ENCODE measurements around the gene LIMK2.

LIMK2 gene

DNA sequence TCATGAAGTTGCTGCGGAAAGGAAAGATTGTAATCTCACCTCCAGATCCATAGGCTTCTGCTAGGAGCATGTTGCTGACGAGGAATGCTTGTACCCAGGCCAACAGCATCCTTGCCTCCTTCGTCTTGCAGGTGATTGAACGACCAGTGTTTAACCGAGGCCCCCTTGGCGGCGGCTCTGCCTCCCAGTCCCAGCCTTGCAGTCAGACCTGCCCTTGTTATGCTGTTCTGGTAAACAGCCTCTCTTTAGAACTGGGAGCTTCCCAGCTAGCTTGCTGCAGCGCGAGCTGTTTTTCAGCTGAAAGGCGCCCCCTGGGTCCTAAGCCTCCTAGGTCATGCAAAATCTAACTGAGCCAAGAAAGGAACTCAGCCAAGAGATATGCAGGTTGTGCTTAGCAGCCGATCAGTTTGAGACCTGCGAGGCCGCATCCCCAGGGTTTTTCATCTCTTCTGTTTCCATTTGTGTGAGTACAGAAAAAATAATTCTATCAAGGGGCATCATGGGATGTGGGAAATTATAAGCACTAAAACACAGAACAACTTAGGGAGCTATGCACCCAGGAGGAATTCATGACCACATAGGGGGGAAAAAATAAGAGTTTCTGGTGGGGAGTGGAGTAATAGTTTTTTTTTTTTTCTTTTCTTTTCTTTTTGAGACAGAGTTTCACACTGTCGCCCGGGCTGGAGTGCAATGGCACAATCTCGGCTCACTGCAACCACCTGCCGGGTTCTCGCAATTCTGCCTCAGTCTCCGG lies 80.3 kb downstream of the LIMK2 start, which contains the start of gene PIK3IP1:
Gene PIK3IP1, minus strand, starts transcription at position 253 of the 754 bp plus-strand sequence. Its CDS starts 144 bp downstream, at position 109.
- TF ChIP-seq, protein P1, sequence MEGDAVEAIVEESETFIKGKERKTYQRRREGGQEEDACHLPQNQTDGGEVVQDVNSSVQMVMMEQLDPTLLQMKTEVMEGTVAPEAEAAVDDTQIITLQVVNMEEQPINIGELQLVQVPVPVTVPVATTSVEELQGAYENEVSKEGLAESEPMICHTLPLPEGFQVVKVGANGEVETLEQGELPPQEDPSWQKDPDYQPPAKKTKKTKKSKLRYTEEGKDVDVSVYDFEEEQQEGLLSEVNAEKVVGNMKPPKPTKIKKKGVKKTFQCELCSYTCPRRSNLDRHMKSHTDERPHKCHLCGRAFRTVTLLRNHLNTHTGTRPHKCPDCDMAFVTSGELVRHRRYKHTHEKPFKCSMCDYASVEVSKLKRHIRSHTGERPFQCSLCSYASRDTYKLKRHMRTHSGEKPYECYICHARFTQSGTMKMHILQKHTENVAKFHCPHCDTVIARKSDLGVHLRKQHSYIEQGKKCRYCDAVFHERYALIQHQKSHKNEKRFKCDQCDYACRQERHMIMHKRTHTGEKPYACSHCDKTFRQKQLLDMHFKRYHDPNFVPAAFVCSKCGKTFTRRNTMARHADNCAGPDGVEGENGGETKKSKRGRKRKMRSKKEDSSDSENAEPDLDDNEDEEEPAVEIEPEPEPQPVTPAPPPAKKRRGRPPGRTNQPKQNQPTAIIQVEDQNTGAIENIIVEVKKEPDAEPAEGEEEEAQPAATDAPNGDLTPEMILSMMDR (conservative IDR thresholded peaks at IDR 0.05; ENCODE audit: control insufficient read depth, insufficient read depth, low read depth, low read length) = peak; percentile 38
- peak within 1 kb of the TSS; percentile 71 for H3K4me3 ChIP-seq (ENCODE audit: control insufficient read depth, low read depth, low read length)
- peak; percentile 87 for DNase-seq (ENCODE audit: low read depth)

DNA sequence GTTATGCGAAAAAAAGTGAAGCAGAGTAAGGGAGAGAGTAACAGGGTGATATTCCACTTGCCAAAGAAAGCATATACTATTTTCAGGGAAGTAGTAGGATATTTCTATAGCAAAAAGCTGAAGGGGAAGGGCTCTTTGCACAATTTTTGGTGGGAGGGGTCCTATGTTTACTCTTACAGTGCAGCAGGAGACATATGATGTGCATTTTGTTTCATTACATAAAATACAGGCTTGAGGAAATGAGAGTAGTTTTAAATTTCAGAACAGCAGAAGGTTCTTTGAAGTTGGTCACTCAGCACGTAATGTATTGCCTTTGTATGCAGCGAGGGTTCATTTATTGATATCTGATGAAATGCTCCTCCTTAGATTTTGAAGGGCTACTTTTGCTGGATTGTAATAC lies 83.3 kb downstream of the LIMK2 start:
- TF ChIP-seq, protein P1 (conservative IDR thresholded peaks at IDR 0.05; ENCODE audit: control insufficient read depth, insufficient read depth, low read depth, low read length) = no peak
- H3K4me3 ChIP-seq (ENCODE audit: control insufficient read depth, low read depth, low read length) = no peak overlapping the region

DNA sequence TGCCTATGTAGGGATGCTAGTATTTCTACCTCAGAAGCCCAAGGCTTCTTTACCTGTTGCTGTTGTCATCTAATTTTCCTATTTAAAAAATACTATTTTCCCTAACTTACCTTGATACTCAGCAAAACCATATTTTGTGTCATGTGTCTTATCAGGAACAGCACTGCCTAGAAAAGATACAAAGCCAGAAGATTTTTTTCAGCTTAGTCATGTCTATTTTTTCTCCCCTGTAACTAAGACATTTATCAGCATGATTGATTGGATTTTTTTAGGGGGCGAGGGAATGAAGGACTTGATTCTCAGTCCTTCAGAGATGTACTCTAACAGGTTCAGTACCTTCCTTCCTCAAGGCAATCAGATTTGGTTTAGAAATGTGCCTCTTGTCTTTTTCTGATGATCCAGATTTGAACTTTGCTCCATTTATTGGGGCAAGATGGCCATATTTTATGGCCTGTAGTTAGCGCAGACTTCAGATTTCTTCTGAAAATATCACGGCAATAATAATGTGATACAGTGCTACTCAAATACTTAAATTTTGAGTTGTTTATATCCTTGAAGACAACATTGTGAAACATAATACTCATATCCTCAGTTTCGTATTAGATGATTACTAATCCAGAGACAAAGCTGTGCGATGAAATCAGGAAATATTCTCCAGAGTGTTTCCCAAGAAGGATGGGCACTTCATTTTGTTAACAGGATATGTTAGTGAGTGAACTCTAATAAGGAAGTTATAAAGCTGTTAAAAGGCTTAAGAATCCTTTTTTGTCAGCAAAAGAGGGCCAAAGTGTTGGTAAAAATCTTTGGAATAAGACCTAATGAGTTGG lies 83.9 kb downstream of the LIMK2 start:
- DNase-seq (ENCODE audit: low read depth) = peak; percentile 81
- H3K4me3 ChIP-seq (ENCODE audit: control insufficient read depth, low read depth, low read length) = no peak overlapping the region
- TF ChIP-seq, protein P1 (conservative IDR thresholded peaks at IDR 0.05; ENCODE audit: control insufficient read depth, insufficient read depth, low read depth, low read length) = no peak

More for the DNA sequence above, 83.3 kb downstream of the LIMK2 start:
- no peak for DNase-seq (ENCODE audit: low read depth)

DNA sequence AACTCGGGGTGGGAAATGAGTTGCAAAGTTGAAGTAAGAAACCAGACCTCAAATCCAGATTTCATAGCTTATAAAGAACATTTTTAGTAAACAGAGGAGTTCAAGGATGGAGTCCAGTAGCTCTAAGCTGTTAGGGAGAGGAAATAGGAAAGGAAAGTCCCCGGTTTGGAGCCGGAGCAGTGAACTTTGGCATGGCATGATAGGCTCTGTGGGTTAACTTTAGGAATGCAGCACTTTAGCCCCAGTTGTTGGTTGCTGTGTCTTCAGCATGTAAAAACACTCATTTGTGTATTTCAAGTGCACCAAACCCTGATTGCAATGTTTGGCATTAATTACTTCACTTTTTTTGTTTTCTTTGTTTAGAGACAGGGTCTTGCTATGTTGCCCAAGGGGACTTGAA lies 88.8 kb downstream of the LIMK2 start:
- no peak overlapping the region for H3K4me3 ChIP-seq (ENCODE audit: control insufficient read depth, low read depth, low read length)
- DNase-seq (ENCODE audit: low read depth) = no peak
- TF ChIP-seq, protein P1 (conservative IDR thresholded peaks at IDR 0.05; ENCODE audit: control insufficient read depth, insufficient read depth, low read depth, low read length) = no peak

DNA sequence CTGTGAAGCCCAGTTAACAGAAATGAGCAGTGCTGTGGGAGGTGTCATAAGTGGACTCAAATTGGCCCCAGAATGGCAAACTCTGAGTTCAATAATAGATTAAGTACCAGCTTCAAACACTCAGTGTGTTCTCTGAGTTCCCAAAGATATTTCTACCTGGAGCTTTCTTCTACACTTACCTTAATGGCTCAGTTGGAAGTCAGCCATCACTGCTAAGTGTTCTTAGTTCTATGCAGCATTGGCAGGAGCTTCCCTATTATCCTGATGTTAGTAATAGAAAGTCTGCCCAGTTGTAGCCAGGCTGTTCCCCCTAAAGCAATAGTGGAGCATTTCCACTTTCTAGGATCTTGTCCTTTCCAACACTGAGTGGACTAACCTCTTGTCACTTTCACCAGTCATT lies 89.9 kb downstream of the LIMK2 start:
- no peak for DNase-seq (ENCODE audit: low read depth)
- TF ChIP-seq, protein P1 (conservative IDR thresholded peaks at IDR 0.05; ENCODE audit: control insufficient read depth, insufficient read depth, low read depth, low read length) = no peak
- H3K4me3 ChIP-seq (ENCODE audit: control insufficient read depth, low read depth, low read length) = no peak overlapping the region

DNA sequence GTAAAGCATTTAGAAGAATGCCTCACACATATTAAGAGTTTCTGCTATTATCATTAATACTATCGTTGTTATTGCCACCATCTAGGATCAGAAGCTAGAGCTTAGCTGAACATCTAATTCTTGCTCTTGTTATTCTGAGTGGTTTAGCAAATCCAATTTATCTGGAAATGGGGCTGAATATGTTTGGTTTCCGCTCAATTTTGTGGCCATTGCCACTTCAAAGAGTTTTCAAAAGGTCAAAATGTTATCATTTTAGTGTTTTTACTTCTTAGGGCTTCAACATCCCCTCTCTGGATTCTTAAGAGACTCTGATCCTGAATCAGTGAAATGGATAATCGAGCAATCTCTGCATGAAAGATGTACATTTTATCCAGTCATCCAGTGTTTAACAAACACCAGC lies 90.4 kb downstream of the LIMK2 start:
- no peak for DNase-seq (ENCODE audit: low read depth)
- no peak overlapping the region for H3K4me3 ChIP-seq (ENCODE audit: control insufficient read depth, low read depth, low read length)
- TF ChIP-seq, protein P1 (conservative IDR thresholded peaks at IDR 0.05; ENCODE audit: control insufficient read depth, insufficient read depth, low read depth, low read length) = no peak

All from fibroblast of mammary gland (primary cell).